PC-3 (cell line): ENCODE results near the gene MT1A. TPM values are rescaled to one million over a fixed set of nuclear protein-coding genes. Genes with fewer than 3 reads are reported as not detected.

ENCODE experiments used
- ATAC-seq: fragments of 200-7000 bp; cut with Tn5 transposase; 2 replicates; pipeline ENCODE4 v1.9.1; 2020; ENCODE audit warnings: mild to moderate bottlenecking, moderate library complexity
- BruUV-seq: library from RNA; stranded (reverse); fragments of 400-500 nt; replicated peaks from 2 replicates; lab custom pipeline; 2021; lab: Mats Ljungman, UMichigan
- CTCF ChIA-PET: fragments of 300-600 bp; sonication (Branson Sonifier 250); formaldehyde crosslinking; loops from one replicate; lab custom pipeline; 2022; ENCODE audit warnings: antibody characterized with exemption; lab: Charles Lee
- POLR2A ChIA-PET: fragments of 300-600 bp; sonication (Branson Sonifier 250); formaldehyde crosslinking; loops from one replicate; lab custom pipeline; 2022; ENCODE audit warnings: antibody characterized with exemption; ENCODE audit not compliant: unreplicated experiment; lab: Charles Lee
- DNase-seq: peaks from one replicate; pipeline ENCODE4 v3.0.0-alpha.2; 2015
- H2AFZ ChIP-seq: fragments of 300-600 bp; sonication (generic); 2 replicates; pipeline ENCODE4 v1.6.0; 2016; ENCODE audit warnings: antibody characterized with exemption, low read length
- H3F3A ChIP-seq: fragments of 300-600 bp; sonication (generic); one replicate; pipeline ENCODE4 v1.6.0; 2017; ENCODE audit warnings: antibody characterized with exemption, low read length, control low read depth, mild to moderate bottlenecking; ENCODE audit not compliant: unreplicated experiment
- H3K27ac ChIP-seq: fragments of 300-600 bp; sonication (generic); 2 replicates; pipeline ENCODE4 v1.5.1; 2016; ENCODE audit warnings: mild to moderate bottlenecking, low read length
- H3K27me3 ChIP-seq: fragments of 300-600 bp; sonication (generic); 2 replicates; pipeline ENCODE4 v1.6.1; 2016; ENCODE audit warnings: low read length, mixed read lengths
- H3K36me3 ChIP-seq: fragments of 300-600 bp; sonication (generic); 2 replicates; pipeline ENCODE4 v1.6.1; 2016; ENCODE audit warnings: low read depth, mixed run types, low read length, mixed read lengths
- H3K4me1 ChIP-seq: fragments of 300-600 bp; sonication (generic); 2 replicates; pipeline ENCODE4 v1.5.1; 2016; ENCODE audit warnings: low read length; ENCODE audit not compliant: insufficient read depth
- H3K4me2 ChIP-seq: fragments of 300-600 bp; sonication (generic); 2 replicates; pipeline ENCODE4 v1.6.0; 2016; ENCODE audit warnings: low read length
- H3K4me3 ChIP-seq: fragments of 300-600 bp; sonication (generic); 2 replicates; pipeline ENCODE4 v1.5.1; 2016; ENCODE audit warnings: mild to moderate bottlenecking, low read length, mixed read lengths
- H3K79me2 ChIP-seq: fragments of 300-600 bp; sonication (generic); 2 replicates; pipeline ENCODE4 v1.6.1; 2017; ENCODE audit warnings: low read length, mixed read lengths
- H3K9ac ChIP-seq: fragments of 300-600 bp; sonication (generic); 2 replicates; pipeline ENCODE4 v1.6.0; 2016; ENCODE audit warnings: mild to moderate bottlenecking, low read length
- H3K9me2 ChIP-seq: fragments of 300-600 bp; sonication (generic); replicated peaks from 2 replicates; pipeline ENCODE4 v1.6.1; 2016; ENCODE audit warnings: mixed run types, low read length, mixed read lengths
- H3K9me3 ChIP-seq: fragments of 300-600 bp; sonication (generic); 2 replicates; pipeline ENCODE4 v1.6.1; 2016; ENCODE audit warnings: low read length, mixed read lengths
- H4K20me1 ChIP-seq: fragments of 300-600 bp; sonication (generic); 2 replicates; pipeline ENCODE4 v1.6.1; 2016; ENCODE audit warnings: low read length, mixed read lengths
- CTCF ChIP-seq: fragments of 300-600 bp; sonication (generic); conservative IDR thresholded peaks from 2 replicates; pipeline ENCODE4 v1.5.1; 2017; ENCODE audit warnings: antibody characterized with exemption, low read depth, mild to moderate bottlenecking, low read length
- EZH2 ChIP-seq: fragments of 300-600 bp; sonication (generic); IDR thresholded peaks from one replicate; pipeline ENCODE4 v1.6.1; 2017; ENCODE audit warnings: antibody characterized with exemption, mild to moderate bottlenecking, low read length; ENCODE audit not compliant: unreplicated experiment
- EZH2phosphoT487 ChIP-seq: fragments of 300-600 bp; sonication (generic); IDR thresholded peaks from 2 replicates; pipeline ENCODE4 v1.6.1; 2018; ENCODE audit warnings: mild to moderate bottlenecking, antibody characterized with exemption, low read length, borderline replicate concordance
- intact Hi-C: fragments of 100-400 bp; cut with micrococcal nuclease; formaldehyde crosslinking; loops from 2 replicates; pipeline ENCODE4 v1.9.0; 2023
- total RNA-seq: library from RNA; depleted of rRNA; stranded (reverse); fragments of >200 nt; gene quantifications from 2 replicates; pipeline ENCODE4 v1.2.3, GENCODE V29; 2014

The MT1A gene
- total RNA-seq, 1 experiment from 2014 or later, result not detected

GRCh38 chr16:56682703-56683397 lies 44.4 kb downstream of the MT1A start:
- Histone ChIP-seq H3K4me2 (peak overlapping the region; percentile 94), H3K4me3 (peak overlapping the region; percentile 77), H3K4me1 (peaks cover 29% of the 10 kb centered on the region), H3K27ac (no peak overlapping the region), H3K79me2 (peaks cover 8% of the 10 kb centered on the region; the same call in 1 of the 2 replicates), H3K27me3 (no peaks in the 10 kb centered on the region), H3F3A (no peaks in the 10 kb centered on the region), H2AFZ (peak overlapping the region; percentile 66), H3K9ac (peak overlapping the region; percentile 72), H3K9me3 (no peaks in the 10 kb centered on the region), H4K20me1 (no peaks in the 10 kb centered on the region), H3K36me3 (no peaks in the 10 kb centered on the region), H3K9me2 (no peaks in the 10 kb centered on the region)
- TF ChIP-seq EZH2, result no peak
- TF ChIP-seq EZH2phosphoT487, result no peak
- TF ChIP-seq CTCF, result no peak
- CTCF ChIA-PET, result no interaction called here
- TSS peak; percentile 91 for BruUV-seq
- DNase-seq, result no peak
- intact Hi-C loops, result loop anchor here (5.0 kb wide), 1 partner anchor 76 kb away; the partner anchor contains the start of gene MT2A
- POLR2A ChIA-PET, result interaction anchor here (0.6 kb wide), 1 partner anchor 73 kb away, joined by 3 read pairs; no protein-coding TSS in a partner anchor
- no peak for ATAC-seq

- intact Hi-C loops, result loop anchor here (5.0 kb wide), 1 partner anchor 76 kb away; the partner anchor contains the start of gene MT2A
- Histone ChIP-seq H3K27me3 (no peaks in the 10 kb centered on the region), H3K36me3 (no peaks in the 10 kb centered on the region), H4K20me1 (no peaks in the 10 kb centered on the region), H3K79me2 (peaks cover 8% of the 10 kb centered on the region; the same call in 1 of the 2 replicates), H3F3A (no peaks in the 10 kb centered on the region), H3K9ac (no peak overlapping the region), H2AFZ (no peak overlapping the region), H3K27ac (no peak overlapping the region), H3K4me2 (peak overlapping the region; percentile 94), H3K9me2 (no peaks in the 10 kb centered on the region), H3K9me3 (no peaks in the 10 kb centered on the region), H3K4me1 (peaks cover 29% of the 10 kb centered on the region), H3K4me3 (peak overlapping the region; percentile 77; the same call in 1 of the 2 replicates)
- CTCF ChIA-PET, result no interaction called here
- BruUV-seq, result no TSS peak
- no peak for TF ChIP-seq CTCF
- no peak for TF ChIP-seq EZH2
- TF ChIP-seq EZH2phosphoT487, result no peak
- no peak for ATAC-seq
- no peak for DNase-seq
- POLR2A ChIA-PET, result no interaction called here
Observed at GRCh38 chr16:56683424-56684172, 45.1 kb downstream of the MT1A start.
